NT2/D1 (cell line): ENCODE results near the gene SCARF2.
"Not testable (repeated sequence)": the region's sequence is repeated elsewhere in the genome, so short reads cannot be mapped to it uniquely, and the experiment has no call there.

ENCODE experiments used
- DNase-seq: peaks from one replicate; pipeline ENCODE4 v3.0.0-alpha.2; 2011; ENCODE audit warnings: low read depth, low spot score
- H3K27me3 ChIP-seq: 2 replicates; pipeline ENCODE4 v1.6.0; 2011; ENCODE audit warnings: mild to moderate bottlenecking; ENCODE audit not compliant: insufficient read length, insufficient read depth
- H3K36me3 ChIP-seq: 2 replicates; pipeline ENCODE4 v1.6.1; 2011; ENCODE audit warnings: mild to moderate bottlenecking, low read length, mixed read lengths; ENCODE audit not compliant: insufficient read depth, insufficient read length
- H3K4me1 ChIP-seq: 2 replicates; pipeline ENCODE4 v1.5.1; 2011; ENCODE audit not compliant: insufficient read depth, insufficient read length
- H3K4me3 ChIP-seq: 2 replicates; pipeline ENCODE4 v1.5.1; 2011; ENCODE audit warnings: low read depth; ENCODE audit not compliant: insufficient read length
- H3K9ac ChIP-seq: 2 replicates; pipeline ENCODE4 v1.6.0; 2011; ENCODE audit warnings: low read depth; ENCODE audit not compliant: insufficient read length
- H3K9me3 ChIP-seq: 2 replicates; pipeline ENCODE4 v1.5.1; 2011; ENCODE audit warnings: mild to moderate bottlenecking, low read length; ENCODE audit not compliant: insufficient read depth
- SUZ12 ChIP-seq: IDR thresholded peaks from 2 replicates; pipeline ENCODE4 v1.6.1; 2011; ENCODE audit not compliant: insufficient read length, insufficient read depth; ENCODE audit errors: extremely low read depth
- YY1 ChIP-seq: IDR thresholded peaks from 2 replicates; pipeline ENCODE4 v1.6.1; 2011; ENCODE audit not compliant: insufficient read length, insufficient read depth
- ZNF274 ChIP-seq: IDR thresholded peaks from 2 replicates; pipeline ENCODE4 v1.6.1; 2011; ENCODE audit warnings: mild to moderate bottlenecking, low read depth, low read length

Gene SCARF2

GRCh38 chr22:20384171-20384570 lies 53.5 kb downstream of the SCARF2 start:
- Histone ChIP-seq H3K9ac (no peak overlapping the region), H3K4me3 (no peak overlapping the region), H3K36me3 (no peaks in the 10 kb centered on the region), H3K4me1 (no peaks in the 10 kb centered on the region), H3K27me3 (no peaks in the 10 kb centered on the region), H3K9me3 (peaks cover 6% of the 10 kb centered on the region; the same call in 1 of the 2 replicates)
- TF ChIP-seq SUZ12 (no peak), YY1 (no peak), ZNF274 (no peak)
- no peak for DNase-seq

GRCh38 chr22:20383538-20383937 lies 54.1 kb downstream of the SCARF2 start:
- Histone ChIP-seq H3K9me3 (peaks cover 4% of the 10 kb centered on the region; the same call in 1 of the 2 replicates), H3K4me1 (no peaks in the 10 kb centered on the region), H3K36me3 (no peaks in the 10 kb centered on the region), H3K4me3 (no peak overlapping the region), H3K9ac (no peak overlapping the region), H3K27me3 (no peaks in the 10 kb centered on the region)
- TF ChIP-seq YY1: no peak
- no peak for TF ChIP-seq ZNF274
- TF ChIP-seq SUZ12: no peak
- DNase-seq: no peak

- Histone ChIP-seq H3K9ac (no peak overlapping the region), H3K9me3 (no peaks in the 10 kb centered on the region), H3K36me3 (no peaks in the 10 kb centered on the region), H3K4me1 (no peaks in the 10 kb centered on the region), H3K4me3 (no peak overlapping the region), H3K27me3 (no peaks in the 10 kb centered on the region)
- TF ChIP-seq YY1 (no peak), SUZ12 (no peak), ZNF274 (no peak)
- no peak for DNase-seq
Measured at GRCh38 chr22:20380486-20380885, 57.1 kb downstream of the SCARF2 start.

GRCh38 chr22:20378684-20379083 lies 58.9 kb downstream of the SCARF2 start:
- H3K36me3 ChIP-seq, H3K4me1 ChIP-seq, DNase-seq, H3K9me3 ChIP-seq, H3K4me3 ChIP-seq, H3K27me3 ChIP-seq, H3K9ac ChIP-seq: not testable (repeated sequence)

- no peaks in the 10 kb centered on the region for H3K9me3 ChIP-seq
- no peaks in the 10 kb centered on the region for H3K36me3 ChIP-seq
- H3K27me3 ChIP-seq: peaks cover 2% of the 10 kb centered on the region
- peaks cover 3% of the 10 kb centered on the region for H3K4me1 ChIP-seq
- H3K9ac ChIP-seq: no peak overlapping the region
- DNase-seq: no peak
- TF ChIP-seq ZNF274 (no peak), YY1 (no peak)
- H3K4me3 ChIP-seq: no peak overlapping the region
Measured at GRCh38 chr22:20378110-20378509, 59.5 kb downstream of the SCARF2 start.

- H3K36me3 ChIP-seq, H3K9ac ChIP-seq, H3K4me1 ChIP-seq, H3K27me3 ChIP-seq, DNase-seq, H3K4me3 ChIP-seq, H3K9me3 ChIP-seq: not testable (repeated sequence)
Measured at GRCh38 chr22:20376983-20377382, 60.6 kb downstream of the SCARF2 start.

- not testable (repeated sequence) for DNase-seq, H3K36me3 ChIP-seq, H3K27me3 ChIP-seq, H3K4me3 ChIP-seq, H3K9ac ChIP-seq, H3K9me3 ChIP-seq, H3K4me1 ChIP-seq
Measured at GRCh38 chr22:20376281-20376680, 61.3 kb downstream of the SCARF2 start.
